Measurements from ENCODE around the gene FOXL3.

DNA sequence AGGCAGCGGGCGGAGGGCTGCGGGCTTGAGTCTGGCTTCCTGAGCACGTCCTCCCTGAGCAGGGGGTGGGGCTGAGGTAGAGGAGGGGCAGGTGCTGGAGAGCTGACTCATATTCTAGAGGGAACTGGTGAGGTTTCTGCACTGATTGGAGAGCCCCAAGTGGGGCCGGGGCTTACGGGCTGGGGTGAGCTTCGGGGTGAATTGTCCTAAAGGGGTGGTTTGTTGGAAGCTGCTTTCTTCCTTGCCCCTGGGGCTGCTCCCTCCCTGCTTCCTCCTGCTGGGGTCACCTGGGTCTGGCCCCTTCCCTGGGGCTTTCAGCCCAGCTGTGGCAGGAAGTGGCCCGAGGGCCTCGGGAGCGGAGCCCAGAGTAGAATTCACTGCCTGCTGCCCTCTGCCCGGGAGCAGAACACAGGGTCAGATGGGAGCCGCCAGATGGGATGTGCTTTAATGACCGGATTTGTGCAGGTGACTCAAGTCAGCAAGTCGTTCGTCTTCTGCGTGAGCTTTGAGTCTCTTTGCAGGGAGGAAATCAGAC lies 49.0 kb upstream of the FOXL3 start:
- TF ChIP-seq MAX (IDR thresholded peaks at IDR 0.05) (no peak), EGR1 (IDR thresholded peaks at IDR 0.05) (no peak), TEAD4 (IDR thresholded peaks at IDR 0.05) (no peak), YY1 (IDR thresholded peaks at IDR 0.05; ENCODE audit: low read depth) (no peak), REST (IDR thresholded peaks at IDR 0.05; ENCODE audit: low read depth) (no peak), RAD21 (IDR thresholded peaks at IDR 0.05; ENCODE audit: low read depth) (no peak), FOXM1 (IDR thresholded peaks at IDR 0.05; ENCODE audit: borderline replicate concordance, low read depth) (no peak), EP300 (IDR thresholded peaks at IDR 0.05; ENCODE audit: borderline replicate concordance) (no peak), TAF1 (IDR thresholded peaks at IDR 0.05; ENCODE audit: low read depth) (no peak), CREB1 (IDR thresholded peaks at IDR 0.05; ENCODE audit: low read depth) (no peak)
